ENCODE measurements around the gene NGDN.

NGDN gene

GRCh38 chr14:23523229-23524016, 53.9 kb downstream of the NGDN start:
- Histone ChIP-seq H2AFZ (ENCODE audit: low read depth) (no peak overlapping the region), H3K36me3 (ENCODE audit: insufficient read depth) (no peaks in the 10 kb centered on the region), H3K4me1 (ENCODE audit: low read depth, poor library complexity, severe bottlenecking) (no peaks in the 10 kb centered on the region), H3K27ac (no peak overlapping the region), H3K9ac (no peak overlapping the region), H3K79me2 (ENCODE audit: insufficient read depth, low read depth) (no peaks in the 10 kb centered on the region), H3K4me2 (no peak overlapping the region), H3K27me3 (ENCODE audit: insufficient read depth, low read depth) (no peaks in the 10 kb centered on the region), H4K20me1 (ENCODE audit: insufficient read depth) (no peaks in the 10 kb centered on the region), H3K4me3 (IDR thresholded peaks at IDR 0.05; ENCODE audit: insufficient read depth, low read depth, low read length) (no peak overlapping the region)
- TF ChIP-seq, protein P1, sequence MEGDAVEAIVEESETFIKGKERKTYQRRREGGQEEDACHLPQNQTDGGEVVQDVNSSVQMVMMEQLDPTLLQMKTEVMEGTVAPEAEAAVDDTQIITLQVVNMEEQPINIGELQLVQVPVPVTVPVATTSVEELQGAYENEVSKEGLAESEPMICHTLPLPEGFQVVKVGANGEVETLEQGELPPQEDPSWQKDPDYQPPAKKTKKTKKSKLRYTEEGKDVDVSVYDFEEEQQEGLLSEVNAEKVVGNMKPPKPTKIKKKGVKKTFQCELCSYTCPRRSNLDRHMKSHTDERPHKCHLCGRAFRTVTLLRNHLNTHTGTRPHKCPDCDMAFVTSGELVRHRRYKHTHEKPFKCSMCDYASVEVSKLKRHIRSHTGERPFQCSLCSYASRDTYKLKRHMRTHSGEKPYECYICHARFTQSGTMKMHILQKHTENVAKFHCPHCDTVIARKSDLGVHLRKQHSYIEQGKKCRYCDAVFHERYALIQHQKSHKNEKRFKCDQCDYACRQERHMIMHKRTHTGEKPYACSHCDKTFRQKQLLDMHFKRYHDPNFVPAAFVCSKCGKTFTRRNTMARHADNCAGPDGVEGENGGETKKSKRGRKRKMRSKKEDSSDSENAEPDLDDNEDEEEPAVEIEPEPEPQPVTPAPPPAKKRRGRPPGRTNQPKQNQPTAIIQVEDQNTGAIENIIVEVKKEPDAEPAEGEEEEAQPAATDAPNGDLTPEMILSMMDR (conservative IDR thresholded peaks at IDR 0.05; ENCODE audit: low read depth, low read length): no peak

- TF ChIP-seq, protein P1 (conservative IDR thresholded peaks at IDR 0.05; ENCODE audit: low read depth, low read length): no peak
- Histone ChIP-seq H3K36me3 (ENCODE audit: insufficient read depth) (no peaks in the 10 kb centered on the region), H3K9ac (no peak overlapping the region), H2AFZ (ENCODE audit: low read depth) (no peak overlapping the region), H3K27ac (no peak overlapping the region), H3K79me2 (ENCODE audit: insufficient read depth, low read depth) (no peaks in the 10 kb centered on the region), H4K20me1 (ENCODE audit: insufficient read depth) (no peaks in the 10 kb centered on the region), H3K4me1 (ENCODE audit: low read depth, poor library complexity, severe bottlenecking) (no peaks in the 10 kb centered on the region), H3K4me3 (IDR thresholded peaks at IDR 0.05; ENCODE audit: insufficient read depth, low read depth, low read length) (no peak overlapping the region), H3K4me2 (no peak overlapping the region), H3K27me3 (ENCODE audit: insufficient read depth, low read depth) (no peaks in the 10 kb centered on the region)
Observed at GRCh38 chr14:23524954-23525353, 55.5 kb downstream of the NGDN start.

- Histone ChIP-seq H3K9ac (no peak overlapping the region), H3K27ac (no peak overlapping the region), H4K20me1 (ENCODE audit: insufficient read depth) (no peaks in the 10 kb centered on the region), H3K27me3 (ENCODE audit: insufficient read depth, low read depth) (no peaks in the 10 kb centered on the region), H2AFZ (ENCODE audit: low read depth) (no peak overlapping the region), H3K4me2 (no peak overlapping the region), H3K4me3 (IDR thresholded peaks at IDR 0.05; ENCODE audit: insufficient read depth, low read depth, low read length) (no peak overlapping the region), H3K4me1 (ENCODE audit: low read depth, poor library complexity, severe bottlenecking) (no peaks in the 10 kb centered on the region), H3K36me3 (ENCODE audit: insufficient read depth) (no peaks in the 10 kb centered on the region), H3K79me2 (ENCODE audit: insufficient read depth, low read depth) (no peaks in the 10 kb centered on the region)
- TF ChIP-seq, protein P1 (conservative IDR thresholded peaks at IDR 0.05; ENCODE audit: low read depth, low read length): no peak
Observed at GRCh38 chr14:23525611-23526010, 56.1 kb downstream of the NGDN start.
